Measurements from ENCODE around the gene ASB18.
A peak's percentile ranks its signal among the peaks of the same experiment; 100 is the strongest.

DNA sequence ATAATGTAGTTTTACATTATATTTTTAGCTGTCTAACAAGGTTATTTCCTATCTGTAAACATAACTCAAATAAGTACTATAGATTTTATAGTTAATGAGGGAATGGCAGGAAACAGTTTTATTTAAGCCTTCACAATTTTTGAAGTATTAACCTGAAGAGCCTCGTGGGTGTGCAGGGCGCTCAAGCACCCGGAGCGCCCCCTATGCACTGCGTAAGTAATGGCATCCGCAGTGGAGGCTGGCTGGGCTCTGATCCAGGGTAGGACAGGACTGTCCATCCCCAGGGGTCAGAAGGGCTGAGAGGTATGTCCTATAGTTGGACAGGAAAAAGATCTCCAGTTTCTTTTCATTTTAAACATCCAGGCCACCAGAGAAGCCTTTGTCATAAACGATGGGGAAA, 87.8 kb downstream of the ASB18 start:
- TF ChIP-seq, protein P1, sequence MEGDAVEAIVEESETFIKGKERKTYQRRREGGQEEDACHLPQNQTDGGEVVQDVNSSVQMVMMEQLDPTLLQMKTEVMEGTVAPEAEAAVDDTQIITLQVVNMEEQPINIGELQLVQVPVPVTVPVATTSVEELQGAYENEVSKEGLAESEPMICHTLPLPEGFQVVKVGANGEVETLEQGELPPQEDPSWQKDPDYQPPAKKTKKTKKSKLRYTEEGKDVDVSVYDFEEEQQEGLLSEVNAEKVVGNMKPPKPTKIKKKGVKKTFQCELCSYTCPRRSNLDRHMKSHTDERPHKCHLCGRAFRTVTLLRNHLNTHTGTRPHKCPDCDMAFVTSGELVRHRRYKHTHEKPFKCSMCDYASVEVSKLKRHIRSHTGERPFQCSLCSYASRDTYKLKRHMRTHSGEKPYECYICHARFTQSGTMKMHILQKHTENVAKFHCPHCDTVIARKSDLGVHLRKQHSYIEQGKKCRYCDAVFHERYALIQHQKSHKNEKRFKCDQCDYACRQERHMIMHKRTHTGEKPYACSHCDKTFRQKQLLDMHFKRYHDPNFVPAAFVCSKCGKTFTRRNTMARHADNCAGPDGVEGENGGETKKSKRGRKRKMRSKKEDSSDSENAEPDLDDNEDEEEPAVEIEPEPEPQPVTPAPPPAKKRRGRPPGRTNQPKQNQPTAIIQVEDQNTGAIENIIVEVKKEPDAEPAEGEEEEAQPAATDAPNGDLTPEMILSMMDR (conservative IDR thresholded peaks at IDR 0.05) = peak; percentile 60
- no peak for TF ChIP-seq EZH2 (IDR thresholded peaks at IDR 0.05; ENCODE audit: low read depth)
